HUES6 (cell line): ENCODE results near the gene HOXD8.
A peak's percentile ranks its signal among the peaks of the same experiment; 100 is the strongest.

Source experiments
- H3K27ac ChIP-seq: 2 replicates; pipeline ENCODE4 v1.7.0; 2013; ENCODE audit warnings: low read depth, mild to moderate bottlenecking, low read length, inconsistent platforms
- H3K27me3 ChIP-seq: 2 replicates; pipeline ENCODE4 v1.6.1; 2013; ENCODE audit warnings: low read length; ENCODE audit not compliant: control insufficient read depth, insufficient read depth
- H3K36me3 ChIP-seq: 2 replicates; pipeline ENCODE4 v1.6.1; 2013; ENCODE audit warnings: low read length; ENCODE audit not compliant: control insufficient read depth, insufficient read depth
- H3K4me1 ChIP-seq: 2 replicates; pipeline ENCODE4 v1.6.1; 2013; ENCODE audit warnings: low read length; ENCODE audit not compliant: control insufficient read depth, insufficient read depth
- H3K4me3 ChIP-seq: 2 replicates; pipeline ENCODE4 v1.5.1; 2013; ENCODE audit warnings: low read depth, low read length
- H3K9ac ChIP-seq: one replicate; pipeline ENCODE4 v1.6.1; 2013; ENCODE audit warnings: mild to moderate bottlenecking, low read length
- H3K9me3 ChIP-seq: 2 replicates; pipeline ENCODE4 v1.6.1; 2013; ENCODE audit warnings: low read depth, low read length; ENCODE audit not compliant: control insufficient read depth, insufficient read depth

Gene HOXD8

DNA sequence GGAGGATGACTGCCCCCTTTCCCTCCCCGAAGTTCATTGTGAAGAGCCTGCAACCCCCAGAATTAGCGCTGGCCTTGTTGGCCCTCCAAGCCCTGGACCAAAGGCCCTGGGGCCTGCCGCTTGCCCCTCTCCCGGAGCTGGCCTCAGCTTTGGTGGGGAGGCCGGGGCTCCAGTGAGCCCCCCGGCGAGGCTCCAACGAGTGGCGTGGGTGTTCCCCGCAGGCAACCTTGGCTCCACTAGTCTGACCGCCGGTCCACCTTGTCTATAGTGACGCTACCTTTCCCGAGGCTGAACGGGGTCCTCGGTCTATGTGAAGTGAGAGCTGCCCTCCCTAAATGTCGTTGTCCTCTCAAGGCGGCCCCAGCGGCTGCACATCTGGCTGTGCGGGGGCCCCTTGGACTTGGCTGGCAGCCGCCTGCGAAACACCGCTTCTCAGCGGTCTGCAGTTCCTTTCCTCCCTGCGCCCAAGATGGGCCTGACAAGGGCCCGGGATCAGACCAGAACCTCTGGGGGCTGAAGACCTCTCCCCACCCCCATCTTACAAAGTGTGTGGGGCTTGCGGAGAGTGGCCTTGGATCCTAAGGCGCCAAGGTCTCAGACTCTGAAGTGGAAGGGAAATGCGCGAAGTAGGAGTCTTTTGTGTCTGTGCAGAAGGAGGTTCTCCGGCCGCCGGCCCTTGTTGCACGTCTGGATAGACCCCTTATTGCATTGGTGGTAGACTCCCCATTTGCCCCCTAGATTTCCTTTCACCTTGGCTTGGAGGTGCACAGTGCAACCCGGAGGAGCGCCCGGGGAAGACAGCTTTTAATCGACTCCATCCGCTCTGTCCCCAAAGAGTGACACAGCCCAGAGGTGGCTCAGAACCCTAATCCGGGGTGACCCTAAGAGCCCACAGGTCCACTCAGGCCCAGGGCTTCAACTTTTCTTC lies 16.9 kb upstream of the HOXD8 start:
- H3K27me3 ChIP-seq, result peaks cover 100% of the 10 kb centered on the region
- no peaks in the 10 kb centered on the region for H3K9me3 ChIP-seq
- no peaks in the 10 kb centered on the region for H3K36me3 ChIP-seq
- H3K4me3 ChIP-seq, result no peak overlapping the region
- H3K9ac ChIP-seq, result peak overlapping the region; percentile 61
- no peak overlapping the region for H3K27ac ChIP-seq
- H3K4me1 ChIP-seq, result 0 out of 2 replicates have a peak, but pooled peaks cover 3% of the 10 kb centered on the region

DNA sequence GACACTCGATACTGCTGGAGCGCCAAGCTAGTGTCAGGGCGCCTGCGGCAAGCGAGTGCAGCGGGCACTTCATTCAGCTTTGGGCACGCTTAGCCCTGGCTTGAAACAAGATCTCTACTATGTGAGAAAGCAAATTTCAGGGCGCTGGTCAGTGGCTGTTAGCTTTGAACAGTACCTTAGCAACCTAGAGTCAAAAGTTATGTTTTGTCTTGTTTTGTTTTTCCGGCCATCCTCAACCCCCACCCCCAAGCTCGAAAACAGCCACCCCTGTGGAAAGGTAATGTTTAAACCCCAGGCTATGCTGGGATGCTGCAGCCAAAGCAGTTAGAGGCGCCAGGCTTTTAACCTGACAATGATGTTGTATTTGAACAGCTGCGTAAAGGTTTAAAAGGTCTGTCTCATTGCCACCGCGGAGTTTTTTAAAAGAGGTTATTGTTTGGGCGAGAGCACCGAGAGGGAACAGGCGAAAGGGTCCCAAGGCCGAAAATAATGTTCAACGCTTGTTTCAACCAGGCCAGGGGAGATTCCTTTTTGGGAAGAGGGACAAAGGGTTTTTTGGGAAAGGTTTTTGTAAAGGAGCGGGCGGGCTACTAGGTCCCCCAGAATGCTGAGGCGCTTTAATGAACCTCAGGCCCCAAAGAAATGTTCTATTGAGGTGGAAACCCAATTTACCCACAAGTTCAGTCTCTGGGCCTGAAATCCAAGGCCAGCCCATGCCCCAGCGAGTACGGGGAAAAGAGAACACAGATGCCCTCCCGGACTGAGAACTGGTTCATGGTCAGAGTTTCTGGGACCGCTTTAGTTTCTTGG lies 15.2 kb upstream of the HOXD8 start:
- H3K4me3 ChIP-seq, result no peak overlapping the region
- H3K27me3 ChIP-seq, result peaks cover 100% of the 10 kb centered on the region
- no peaks in the 10 kb centered on the region for H3K4me1 ChIP-seq
- no peak overlapping the region for H3K27ac ChIP-seq
- H3K9ac ChIP-seq, result no peak overlapping the region
- H3K36me3 ChIP-seq, result no peaks in the 10 kb centered on the region
- no peaks in the 10 kb centered on the region for H3K9me3 ChIP-seq

GRCh38 chr2:176114930-176115625 lies 14.4 kb upstream of the HOXD8 start:
- Histone ChIP-seq H3K4me1 (no peaks in the 10 kb centered on the region), H3K9ac (no peak overlapping the region), H3K9me3 (no peaks in the 10 kb centered on the region), H3K36me3 (no peaks in the 10 kb centered on the region), H3K4me3 (no peak overlapping the region), H3K27ac (no peak overlapping the region), H3K27me3 (peaks cover 100% of the 10 kb centered on the region)

- peaks cover 100% of the 10 kb centered on the region for H3K27me3 ChIP-seq
These were observed 13.4 kb upstream of the HOXD8 start, which contains the start of gene HOXD10 for GRCh38 chr2:176115883-176116813. HOXD10 (plus strand) TSS chr2:176116778; CDS start chr2:176116834, 56 bp downstream.

DNA sequence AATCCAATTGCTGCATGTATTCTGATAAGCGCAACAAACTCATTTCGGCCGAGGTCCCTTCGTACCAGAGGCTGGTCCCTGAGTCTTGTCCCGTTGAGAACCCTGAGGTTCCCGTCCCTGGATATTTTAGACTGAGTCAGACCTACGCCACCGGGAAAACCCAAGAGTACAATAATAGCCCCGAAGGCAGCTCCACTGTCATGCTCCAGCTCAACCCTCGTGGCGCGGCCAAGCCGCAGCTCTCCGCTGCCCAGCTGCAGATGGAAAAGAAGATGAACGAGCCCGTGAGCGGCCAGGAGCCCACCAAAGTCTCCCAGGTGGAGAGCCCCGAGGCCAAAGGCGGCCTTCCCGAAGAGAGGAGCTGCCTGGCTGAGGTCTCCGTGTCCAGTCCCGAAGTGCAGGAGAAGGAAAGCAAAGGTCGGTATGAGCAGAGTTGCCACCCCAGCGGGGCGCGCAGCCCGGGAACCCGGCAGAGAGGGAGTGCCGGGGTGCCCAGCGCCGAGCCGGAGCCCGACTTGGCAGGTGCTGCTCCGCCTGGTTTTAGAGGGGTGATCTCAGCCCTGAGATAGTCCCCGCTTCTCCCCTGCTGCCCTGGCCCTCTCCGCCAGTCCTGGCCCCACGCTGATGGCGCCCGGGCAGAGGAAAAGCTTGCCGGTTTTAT lies 12.2 kb upstream of the HOXD8 start:
- Histone ChIP-seq H3K36me3 (no peaks in the 10 kb centered on the region), H3K9me3 (no peaks in the 10 kb centered on the region), H3K4me1 (no peaks in the 10 kb centered on the region), H3K9ac (no peak overlapping the region), H3K27ac (no peak overlapping the region), H3K4me3 (no peak overlapping the region), H3K27me3 (peaks cover 100% of the 10 kb centered on the region)

More at GRCh38 chr2:176115883-176116813, 13.4 kb upstream of the HOXD8 start, which contains the start of gene HOXD10:
- peak within 1 kb of the TSS; percentile 44 for H3K4me3 ChIP-seq
- H3K4me1 ChIP-seq, result no peaks in the 10 kb centered on the region
- H3K9me3 ChIP-seq, result no peaks in the 10 kb centered on the region
- no peaks in the 10 kb centered on the region for H3K36me3 ChIP-seq
- H3K27ac ChIP-seq, result no peak within 1 kb of the TSS
- H3K9ac ChIP-seq, result no peak within 1 kb of the TSS

DNA sequence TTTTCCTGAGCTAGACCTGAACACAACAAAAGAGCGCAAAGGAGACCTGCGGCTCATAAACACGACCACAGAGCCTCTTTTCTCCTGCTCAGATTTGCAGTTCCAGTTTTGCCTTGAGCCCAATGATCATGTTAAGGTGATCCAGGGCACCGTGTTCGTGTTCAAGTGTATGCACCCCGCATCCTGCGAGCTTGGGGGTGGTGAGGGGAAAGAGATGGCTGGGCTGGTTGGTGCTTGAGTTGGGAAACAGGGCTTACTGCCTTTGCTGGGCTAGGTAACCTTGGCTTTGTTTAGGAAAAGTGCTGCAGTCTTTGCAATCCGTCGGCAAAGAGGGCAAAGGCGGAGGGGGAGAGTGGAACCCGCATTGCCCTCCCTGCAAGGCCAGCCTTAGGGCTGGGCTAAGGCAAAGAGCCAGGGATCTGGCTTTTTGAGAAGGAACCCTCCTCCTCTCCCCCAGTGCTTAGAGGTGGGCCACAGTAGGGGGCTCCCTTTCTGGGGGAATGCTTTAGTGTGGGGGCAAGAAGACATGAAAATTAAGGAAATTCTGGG lies 11.6 kb upstream of the HOXD8 start:
- Histone ChIP-seq H3K4me1 (no peaks in the 10 kb centered on the region), H3K27me3 (peaks cover 100% of the 10 kb centered on the region), H3K4me3 (no peak overlapping the region), H3K36me3 (no peaks in the 10 kb centered on the region), H3K27ac (no peak overlapping the region), H3K9ac (no peak overlapping the region), H3K9me3 (no peaks in the 10 kb centered on the region)

DNA sequence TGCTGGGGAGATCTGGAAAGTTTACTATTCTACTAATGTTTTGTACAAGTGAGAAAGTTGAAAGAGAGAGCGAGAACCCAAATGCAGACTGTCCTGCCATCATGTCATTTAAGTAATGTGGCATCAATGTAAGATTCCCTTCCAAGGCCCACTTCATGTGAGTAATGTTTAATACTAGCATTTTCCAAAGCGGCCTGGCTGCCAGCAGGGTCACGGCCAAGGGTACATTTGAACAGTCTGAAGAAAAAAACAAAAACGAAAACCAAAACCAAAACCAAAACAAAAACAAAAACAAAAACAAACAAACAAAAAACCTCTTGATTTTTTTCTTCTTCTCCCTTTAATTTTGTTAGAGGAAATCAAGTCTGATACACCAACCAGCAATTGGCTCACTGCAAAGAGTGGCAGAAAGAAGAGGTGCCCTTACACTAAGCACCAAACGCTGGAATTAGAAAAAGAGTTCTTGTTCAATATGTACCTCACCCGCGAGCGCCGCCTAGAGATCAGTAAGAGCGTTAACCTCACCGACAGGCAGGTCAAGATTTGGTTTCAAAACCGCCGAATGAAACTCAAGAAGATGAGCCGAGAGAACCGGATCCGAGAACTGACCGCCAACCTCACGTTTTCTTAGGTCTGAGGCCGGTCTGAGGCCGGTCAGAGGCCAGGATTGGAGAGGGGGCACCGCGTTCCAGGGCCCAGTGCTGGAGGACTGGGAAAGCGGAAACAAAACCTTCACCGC lies 10.7 kb upstream of the HOXD8 start:
- no peak overlapping the region for H3K4me3 ChIP-seq
- no peak overlapping the region for H3K27ac ChIP-seq
- peaks cover 100% of the 10 kb centered on the region for H3K27me3 ChIP-seq
- no peaks in the 10 kb centered on the region for H3K4me1 ChIP-seq
- H3K36me3 ChIP-seq, result no peaks in the 10 kb centered on the region
- H3K9me3 ChIP-seq, result no peaks in the 10 kb centered on the region
- H3K9ac ChIP-seq, result no peak overlapping the region

DNA sequence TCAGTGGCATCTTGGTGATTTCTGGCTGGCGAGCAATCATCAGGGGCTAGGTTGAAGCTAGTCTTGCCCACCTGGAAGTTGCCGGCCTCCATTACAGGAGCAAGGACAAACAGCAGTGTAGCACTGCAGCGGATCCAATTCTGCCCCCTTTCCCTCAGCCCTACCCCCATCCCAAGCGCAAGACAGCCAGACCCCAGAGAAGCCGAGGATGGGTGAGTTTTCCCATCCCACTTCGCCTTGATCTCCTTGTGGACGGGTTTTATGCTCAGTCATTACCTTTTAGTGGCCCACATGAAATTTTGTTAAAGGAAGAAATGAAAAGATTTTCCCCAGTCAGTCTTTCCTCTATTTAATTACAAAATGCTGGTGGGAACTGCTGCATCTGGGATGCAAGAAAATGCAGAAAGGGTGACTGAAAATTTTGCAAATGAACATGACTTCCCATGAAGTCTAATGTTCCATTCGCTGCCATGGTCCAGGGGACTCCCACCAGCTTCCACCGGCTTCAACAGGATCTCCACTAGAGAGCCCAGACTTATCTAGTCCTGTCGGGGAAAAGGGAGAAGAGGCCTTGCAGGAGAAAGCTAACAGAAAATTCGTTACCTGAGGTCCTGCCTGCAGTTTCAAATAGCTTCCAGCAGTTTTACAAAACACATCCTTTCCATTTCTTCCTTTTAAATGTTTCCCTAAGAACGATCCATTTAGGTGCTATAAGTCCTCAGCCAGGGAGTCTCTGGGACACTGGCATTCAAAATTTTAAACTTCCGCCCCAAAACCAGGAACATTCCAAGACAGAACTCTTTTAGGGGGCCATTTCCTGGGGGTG lies 8.9 kb upstream of the HOXD8 start:
- Histone ChIP-seq H3K4me1 (no peaks in the 10 kb centered on the region), H3K36me3 (no peaks in the 10 kb centered on the region), H3K9ac (peak overlapping the region; percentile 61), H3K27me3 (peaks cover 100% of the 10 kb centered on the region), H3K9me3 (no peaks in the 10 kb centered on the region), H3K4me3 (no peak overlapping the region; the same call in 1 of the 2 replicates), H3K27ac (no peak overlapping the region)
